D721Med (cell line): Measurements from ENCODE around the gene LDLRAD3.

ENCODE experiments used
- DNase-seq: peaks from one replicate; pipeline ENCODE4 v3.0.0; 2011; ENCODE audit warnings: low spot score; ENCODE audit not compliant: insufficient read length
- FAIRE-seq: peaks from 2 replicates; lab custom pipeline; 2011; peaks lifted over from hg19 to GRCh38; lab: Jason Lieb, UNC
- TF ChIP-seq, protein P1 (sequence below): IDR thresholded peaks from 2 replicates; pipeline ENCODE4 v1.5.1; 2012; ENCODE audit warnings: mild to moderate bottlenecking, control low read depth; ENCODE audit not compliant: insufficient read depth; ENCODE audit errors: missing control alignments

LDLRAD3 gene

DNA sequence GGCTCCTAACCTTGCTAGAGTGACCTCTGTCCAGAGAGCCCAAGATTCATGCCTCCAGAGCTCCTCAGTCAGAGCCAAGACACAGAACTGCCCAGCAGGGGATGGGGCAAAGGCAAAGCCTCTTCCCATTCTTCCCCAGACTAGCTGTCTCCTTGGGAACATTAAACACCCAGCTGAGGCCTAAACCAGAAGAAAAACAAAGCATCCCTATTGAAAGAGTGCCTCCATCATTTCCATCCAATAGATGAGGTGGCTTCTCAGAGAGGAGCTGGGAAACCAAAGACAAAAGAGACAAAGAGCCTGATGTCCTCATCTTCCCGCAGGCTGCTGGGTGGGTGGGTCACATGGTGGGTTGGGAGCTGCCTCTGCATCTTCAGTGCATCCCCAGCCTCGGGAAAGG is 308.0 kb downstream of the LDLRAD3 start:
- TF ChIP-seq, protein P1, sequence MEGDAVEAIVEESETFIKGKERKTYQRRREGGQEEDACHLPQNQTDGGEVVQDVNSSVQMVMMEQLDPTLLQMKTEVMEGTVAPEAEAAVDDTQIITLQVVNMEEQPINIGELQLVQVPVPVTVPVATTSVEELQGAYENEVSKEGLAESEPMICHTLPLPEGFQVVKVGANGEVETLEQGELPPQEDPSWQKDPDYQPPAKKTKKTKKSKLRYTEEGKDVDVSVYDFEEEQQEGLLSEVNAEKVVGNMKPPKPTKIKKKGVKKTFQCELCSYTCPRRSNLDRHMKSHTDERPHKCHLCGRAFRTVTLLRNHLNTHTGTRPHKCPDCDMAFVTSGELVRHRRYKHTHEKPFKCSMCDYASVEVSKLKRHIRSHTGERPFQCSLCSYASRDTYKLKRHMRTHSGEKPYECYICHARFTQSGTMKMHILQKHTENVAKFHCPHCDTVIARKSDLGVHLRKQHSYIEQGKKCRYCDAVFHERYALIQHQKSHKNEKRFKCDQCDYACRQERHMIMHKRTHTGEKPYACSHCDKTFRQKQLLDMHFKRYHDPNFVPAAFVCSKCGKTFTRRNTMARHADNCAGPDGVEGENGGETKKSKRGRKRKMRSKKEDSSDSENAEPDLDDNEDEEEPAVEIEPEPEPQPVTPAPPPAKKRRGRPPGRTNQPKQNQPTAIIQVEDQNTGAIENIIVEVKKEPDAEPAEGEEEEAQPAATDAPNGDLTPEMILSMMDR = no peak
- DNase-seq (no peak), FAIRE-seq (no peak)

DNA sequence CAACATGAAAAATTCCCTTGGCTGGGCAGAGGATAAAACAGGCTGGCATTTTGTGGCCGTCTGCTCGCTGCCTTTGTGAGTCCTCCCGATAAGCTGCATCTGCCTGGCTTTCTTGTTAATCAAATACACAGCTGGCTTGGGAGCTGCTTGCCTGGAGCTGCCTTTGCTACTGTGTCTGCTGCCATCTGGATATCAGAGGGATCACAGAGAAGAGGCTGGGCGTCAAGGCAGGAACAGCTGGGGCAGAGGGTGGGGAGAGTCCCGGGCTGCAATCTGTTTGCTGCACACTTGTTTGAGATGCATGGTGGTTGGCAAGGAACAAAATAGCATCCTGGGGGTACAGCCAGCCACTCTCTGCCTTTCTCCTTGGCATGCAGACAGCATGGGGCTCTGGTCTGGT is 309.4 kb downstream of the LDLRAD3 start:
- TF ChIP-seq, protein P1 = no peak
- no peak for FAIRE-seq
- peak; percentile 52 for DNase-seq

DNA sequence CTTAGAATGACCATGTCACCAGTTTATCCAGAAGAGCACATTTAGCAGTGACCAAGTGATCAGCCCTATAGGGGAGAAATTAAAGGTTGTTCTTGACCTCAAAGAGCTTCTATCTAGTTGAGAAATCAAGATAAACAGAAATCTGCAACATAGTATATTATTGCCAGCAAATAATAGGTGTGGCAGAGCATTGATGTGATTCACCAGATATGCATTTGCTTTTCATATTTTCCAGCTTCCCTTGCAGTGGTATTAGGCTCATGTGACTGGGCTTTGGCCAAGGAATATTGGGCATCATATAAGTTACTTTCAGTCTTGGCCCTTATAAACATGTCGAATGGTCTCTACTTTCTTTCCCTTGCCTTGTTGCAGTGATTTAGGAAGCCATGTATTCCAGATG is 310.9 kb downstream of the LDLRAD3 start:
- TF ChIP-seq, protein P1 = no peak
- FAIRE-seq (no peak), DNase-seq (no peak)

DNA sequence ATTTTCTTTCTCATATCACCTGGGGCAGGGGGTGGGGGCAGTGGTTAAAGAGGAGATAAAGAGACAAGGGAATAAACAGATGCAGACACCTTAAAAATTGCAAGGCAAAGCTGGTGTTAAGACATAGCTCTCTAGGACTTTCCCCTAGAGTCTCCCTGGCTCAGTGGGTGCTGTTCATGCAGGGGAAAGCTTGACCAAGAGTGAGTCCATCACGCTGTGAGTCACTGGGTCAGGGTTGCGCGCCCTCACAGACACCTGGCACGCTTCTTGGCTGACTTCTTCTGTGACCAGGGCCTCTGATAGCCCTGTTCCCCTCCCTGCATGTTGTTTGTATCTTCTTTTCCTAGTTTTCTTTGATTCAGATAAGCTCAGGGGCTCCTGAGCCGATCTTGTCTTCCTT is 313.5 kb downstream of the LDLRAD3 start:
- no peak for DNase-seq

DNA sequence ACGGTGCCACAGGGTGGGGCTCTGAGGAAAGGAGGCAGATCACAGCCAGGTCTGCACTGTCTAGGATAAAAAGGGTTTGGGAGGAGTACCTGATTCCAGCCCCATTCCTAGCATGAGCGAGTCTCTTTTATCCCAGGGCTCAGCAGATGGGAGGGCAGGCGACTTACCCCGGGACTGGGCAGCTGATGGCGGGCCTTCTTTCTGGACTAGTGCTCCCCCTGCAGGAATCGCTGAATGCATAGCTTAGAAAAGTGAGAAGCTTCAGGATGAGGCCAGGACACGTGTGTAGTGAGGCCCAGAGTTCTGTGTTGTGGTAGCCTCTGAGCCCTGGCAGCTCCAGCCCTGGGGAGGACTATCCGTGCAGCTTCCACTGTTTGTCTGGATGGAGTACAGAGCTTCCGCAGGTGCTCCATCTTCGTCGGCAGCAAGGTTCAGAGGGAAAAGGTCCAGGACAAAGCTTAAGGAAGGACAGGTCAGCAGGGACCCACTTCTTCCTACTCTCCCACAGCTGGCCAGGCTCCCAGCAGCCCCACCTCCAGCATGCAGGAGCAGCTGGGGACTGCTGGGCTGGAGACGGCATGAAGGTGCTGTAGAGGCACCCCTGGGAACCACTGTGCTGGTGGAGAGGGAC is 315.0 kb downstream of the LDLRAD3 start:
- FAIRE-seq = no peak
- TF ChIP-seq, protein P1 = peak; percentile 80
- DNase-seq = peak; percentile 29

More for the DNA sequence above, 313.5 kb downstream of the LDLRAD3 start:
- TF ChIP-seq, protein P1 = no peak
- FAIRE-seq = no peak

DNA sequence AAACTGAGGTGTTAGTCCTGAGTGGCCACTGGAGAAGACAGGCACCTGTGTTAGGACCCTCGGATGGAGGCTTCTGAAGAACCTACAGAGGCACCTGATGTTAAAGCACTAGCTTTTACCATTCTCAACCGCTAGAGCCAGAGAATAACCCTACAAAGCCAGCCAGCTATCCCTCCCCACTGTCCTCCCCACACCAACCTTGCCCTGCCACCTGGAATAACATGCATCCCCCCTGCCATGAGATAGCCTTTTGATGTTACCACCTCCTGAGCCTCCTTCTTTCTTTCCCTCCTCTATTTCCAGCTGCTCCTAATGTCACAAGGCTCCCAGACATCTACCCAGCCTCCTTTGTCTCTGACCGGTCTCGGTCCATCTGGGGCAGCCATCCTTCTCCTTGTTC is 317.2 kb downstream of the LDLRAD3 start:
- TF ChIP-seq, protein P1 = no peak
- DNase-seq (no peak), FAIRE-seq (no peak)
